Uterus (tissue), 2 donors: ENCODE results near the gene PPM1H.

ENCODE experiments used
- CTCF ChIP-seq, 4 experiments: fragments of 200-600 bp in 2 of 4; fragments of 450-650 bp in 2 of 4; sonication (generic) in 2 of 4; IDR thresholded peaks; one replicate each; pipeline ENCODE4 v1.5.1; 2016 to 2019; ENCODE audit warnings: antibody characterized with exemption in 4 of 4, mild to moderate bottlenecking in 2 of 4, moderate library complexity in 1 of 4
- POLR2A ChIP-seq, 2 donors: fragments of 450-650 bp; IDR thresholded peaks; one replicate each; pipeline ENCODE4 v1.6.1; 2016; ENCODE audit warnings: antibody characterized with exemption in 2 of 2, mild to moderate bottlenecking in 1 of 2, moderate library complexity in 1 of 2

DNA sequence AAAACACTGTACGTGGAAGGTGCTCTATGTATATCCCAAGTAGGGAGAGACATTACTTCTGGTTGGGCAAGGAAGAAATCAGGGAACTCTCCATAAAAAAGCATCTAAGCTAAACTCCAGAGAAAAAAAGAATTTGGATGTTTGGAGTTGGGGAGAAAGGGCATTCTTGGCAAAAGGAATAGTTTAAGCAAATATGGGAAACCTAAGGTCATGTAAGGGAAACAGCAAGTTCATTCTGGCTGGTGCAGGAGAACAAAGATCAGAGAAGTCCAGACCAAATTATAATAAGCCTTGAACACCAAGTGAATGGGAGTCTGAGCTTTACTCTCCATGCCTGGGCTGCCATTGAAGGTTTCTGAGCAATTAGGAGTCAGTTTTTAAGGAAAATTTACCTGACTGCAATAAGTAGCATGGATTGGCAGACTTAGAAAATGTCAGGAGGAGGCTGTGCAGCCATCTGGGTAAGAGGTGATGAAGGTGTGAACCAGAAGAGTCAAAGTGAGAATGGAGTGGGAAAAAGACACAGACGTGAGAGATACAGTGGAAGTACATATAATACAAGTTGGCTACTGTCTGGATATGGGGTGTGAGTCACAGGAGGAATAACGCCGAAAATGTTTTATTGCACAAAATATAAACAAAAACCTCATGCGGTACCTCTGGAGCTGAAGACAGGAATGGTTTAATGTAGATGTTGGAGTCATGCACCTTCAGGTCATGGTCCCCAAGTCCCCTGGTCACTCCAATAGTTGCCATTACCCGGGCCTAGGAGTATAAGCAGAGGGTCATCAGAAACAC, 245.7 kb downstream of the PPM1H start:
- TF ChIP-seq POLR2A (IDR thresholded peaks at IDR 0.05) (no peak), CTCF (IDR thresholded peaks at IDR 0.05) (no peak)
